Fibroblast of gingiva (primary cell): Measurements from ENCODE around the gene RIPK4.

Experiments used
- DNase-seq: peaks from one replicate; pipeline ENCODE4 v3.0.0-alpha.2; 2011; ENCODE audit warnings: low read depth

The RIPK4 gene

GRCh38 chr21:41766883-41767605, at the start of gene RIPK4:
Gene RIPK4, minus strand, starts transcription at chr21:41767052. Its CDS starts 11 bp downstream, at chr21:41767041.
- no peak for DNase-seq

GRCh38 chr21:41815652-41816582, 49.1 kb upstream of the RIPK4 start:
- no peak for DNase-seq

GRCh38 chr21:41813226-41813625, 46.4 kb upstream of the RIPK4 start:
- no peak for DNase-seq

- no peak for DNase-seq
Observed at GRCh38 chr21:41812679-41813078, 45.8 kb upstream of the RIPK4 start.

- DNase-seq, result no peak
Observed at GRCh38 chr21:41810597-41810932, 43.7 kb upstream of the RIPK4 start.

GRCh38 chr21:41809891-41810596, 43.2 kb upstream of the RIPK4 start:
- no peak for DNase-seq

- DNase-seq, result no peak
Observed at GRCh38 chr21:41808846-41809245, 42.0 kb upstream of the RIPK4 start.

- DNase-seq, result no peak
Observed at GRCh38 chr21:41808094-41808493, 41.2 kb upstream of the RIPK4 start.

GRCh38 chr21:41806773-41807172, 39.9 kb upstream of the RIPK4 start:
- DNase-seq, result no peak

- DNase-seq, result no peak
Observed at GRCh38 chr21:41805643-41806042, 38.8 kb upstream of the RIPK4 start.

GRCh38 chr21:41805038-41805437, 38.2 kb upstream of the RIPK4 start:
- DNase-seq, result no peak

- DNase-seq, result no peak
Observed at GRCh38 chr21:41804381-41804780, 37.5 kb upstream of the RIPK4 start.

- no peak for DNase-seq
Observed at GRCh38 chr21:41803316-41803715, 36.5 kb upstream of the RIPK4 start.

GRCh38 chr21:41802684-41803083, 35.8 kb upstream of the RIPK4 start:
- DNase-seq, result peak; percentile 64

- DNase-seq, result no peak
Observed at GRCh38 chr21:41802198-41802584, 35.3 kb upstream of the RIPK4 start.

- peak; percentile 14 for DNase-seq
Observed at GRCh38 chr21:41801321-41802197, 34.7 kb upstream of the RIPK4 start.

GRCh38 chr21:41800425-41801320, 33.8 kb upstream of the RIPK4 start:
- DNase-seq, result no peak

GRCh38 chr21:41799763-41800162, 32.9 kb upstream of the RIPK4 start:
- no peak for DNase-seq

GRCh38 chr21:41798326-41798725, 31.5 kb upstream of the RIPK4 start:
- no peak for DNase-seq

- no peak for DNase-seq
Observed at GRCh38 chr21:41796476-41797080, 29.7 kb upstream of the RIPK4 start.
